SK-N-SH treated with all-trans-retinoic acid at 6 μM for 48 hours (cell line): ENCODE results near the gene SORL1-AS1.

Source experiments
- ATAC-seq: fragments of 200-7000 bp; cut with Tn5 transposase; 3 replicates; pipeline ENCODE4 v1.9.1; 2020; ENCODE audit warnings: mild to moderate bottlenecking, moderate library complexity
- ARNTL ChIP-seq: fragments of 450-650 bp; formaldehyde crosslinking; IDR thresholded peaks from 2 replicates; pipeline ENCODE4 v1.5.0; 2020; ENCODE audit warnings: low read depth, mild to moderate bottlenecking, moderate library complexity, borderline replicate concordance
- BACH2 ChIP-seq: fragments of 250-450 bp; sonication (Bioruptor Pico); IDR thresholded peaks from 2 replicates; pipeline ENCODE4 v1.9.0; 2021; ENCODE audit warnings: mild to moderate bottlenecking, borderline replicate concordance
- CREB5 ChIP-seq: fragments of 250-450 bp; sonication (Bioruptor Pico); IDR thresholded peaks from 2 replicates; pipeline ENCODE4 v1.5.1; 2020; ENCODE audit warnings: low read depth, mild to moderate bottlenecking, moderate library complexity
- CSDC2 ChIP-seq: fragments of 250-450 bp; sonication (Bioruptor Pico); IDR thresholded peaks from 2 replicates; pipeline ENCODE4 v1.5.0; 2020; ENCODE audit warnings: mild to moderate bottlenecking, moderate library complexity
- ESRRG ChIP-seq: fragments of 250-450 bp; sonication (Bioruptor Pico); IDR thresholded peaks from 2 replicates; pipeline ENCODE4 v1.6.1; 2021; ENCODE audit warnings: mild to moderate bottlenecking
- GLIS3 ChIP-seq: fragments of 250-450 bp; sonication (Bioruptor Pico); IDR thresholded peaks from 2 replicates; pipeline ENCODE4 v1.5.0; 2020; ENCODE audit warnings: mild to moderate bottlenecking, moderate library complexity
- ISL1 ChIP-seq: fragments of 250-450 bp; sonication (Bioruptor Pico); IDR thresholded peaks from 2 replicates; pipeline ENCODE4 v2.1.2; 2022; ENCODE audit warnings: mild to moderate bottlenecking, moderate library complexity
- OSR1 ChIP-seq: fragments of 250-450 bp; sonication (Bioruptor Pico); IDR thresholded peaks from 2 replicates; pipeline ENCODE4 v1.8.0; 2022; ENCODE audit warnings: moderate library complexity, mild to moderate bottlenecking, inconsistent platforms
- PPARA ChIP-seq: fragments of 250-450 bp; sonication (Bioruptor Pico); IDR thresholded peaks from 2 replicates; pipeline ENCODE4 v1.5.0; 2020; ENCODE audit warnings: mild to moderate bottlenecking, borderline replicate concordance
- RARB ChIP-seq: fragments of 250-450 bp; sonication (Bioruptor Pico); IDR thresholded peaks from 2 replicates; pipeline ENCODE4 v1.8.0; 2021; ENCODE audit warnings: mild to moderate bottlenecking, moderate library complexity
- SNAI2 ChIP-seq: fragments of 250-450 bp; sonication (Bioruptor Pico); IDR thresholded peaks from 2 replicates; pipeline ENCODE4 v1.5.0; 2020; ENCODE audit warnings: mild to moderate bottlenecking, moderate library complexity
- TCF4 ChIP-seq: fragments of 250-450 bp; sonication (Bioruptor Pico); IDR thresholded peaks from 2 replicates; pipeline ENCODE4 v1.8.0; 2021; ENCODE audit warnings: mild to moderate bottlenecking, moderate library complexity, borderline replicate concordance
- TOX ChIP-seq: fragments of 250-450 bp; sonication (Bioruptor Pico); IDR thresholded peaks from 2 replicates; pipeline ENCODE4 v1.8.0; 2021; ENCODE audit warnings: mild to moderate bottlenecking, moderate library complexity, borderline replicate concordance
- TSHZ2 ChIP-seq: fragments of 250-450 bp; sonication (Bioruptor Pico); IDR thresholded peaks from 2 replicates; pipeline ENCODE4 v1.5.0; 2020; ENCODE audit warnings: mild to moderate bottlenecking, moderate library complexity
- ZC3H10 ChIP-seq: fragments of 250-450 bp; sonication (Bioruptor Pico); IDR thresholded peaks from 2 replicates; pipeline ENCODE4 v1.5.1; 2021; ENCODE audit warnings: mild to moderate bottlenecking, moderate library complexity
- ZFP3 ChIP-seq: fragments of 250-450 bp; sonication (Bioruptor Pico); IDR thresholded peaks from 2 replicates; pipeline ENCODE4 v1.5.0; 2020; ENCODE audit warnings: mild to moderate bottlenecking, moderate library complexity
- ZFP30 ChIP-seq: fragments of 450-650 bp; formaldehyde crosslinking; IDR thresholded peaks from 2 replicates; pipeline ENCODE4 v1.5.0; 2022; ENCODE audit warnings: mild to moderate bottlenecking, moderate library complexity
- ZNF565 ChIP-seq: fragments of 450-650 bp; formaldehyde crosslinking; conservative IDR thresholded peaks from 2 replicates; pipeline ENCODE4 v1.5.0; 2020; ENCODE audit warnings: low read depth, mild to moderate bottlenecking, moderate library complexity
- ZNF70 ChIP-seq: fragments of 450-650 bp; formaldehyde crosslinking; IDR thresholded peaks from 2 replicates; pipeline ENCODE4 v1.5.0; 2020; ENCODE audit warnings: mild to moderate bottlenecking, moderate library complexity
- ZNF8 ChIP-seq: fragments of 450-650 bp; formaldehyde crosslinking; IDR thresholded peaks from 2 replicates; pipeline ENCODE4 v1.5.0; 2020; ENCODE audit warnings: mild to moderate bottlenecking, moderate library complexity
- TF ChIP-seq, protein P1 (sequence below): fragments of 250-450 bp; sonication (Bioruptor Pico); IDR thresholded peaks from 2 replicates; pipeline ENCODE4 v1.8.0; 2020; ENCODE audit warnings: mild to moderate bottlenecking, moderate library complexity, borderline replicate concordance
- TF ChIP-seq, protein P2 (sequence below): fragments of 250-450 bp; sonication (Bioruptor Pico); IDR thresholded peaks from 2 replicates; pipeline ENCODE4 v1.5.1; 2021; ENCODE audit warnings: mild to moderate bottlenecking, moderate library complexity
- TF ChIP-seq, protein P3 (sequence below): fragments of 250-450 bp; sonication (Bioruptor Pico); IDR thresholded peaks from 2 replicates; pipeline ENCODE4 v1.8.0; 2021; ENCODE audit warnings: low read depth, mild to moderate bottlenecking, moderate library complexity, borderline replicate concordance

Gene SORL1-AS1

DNA sequence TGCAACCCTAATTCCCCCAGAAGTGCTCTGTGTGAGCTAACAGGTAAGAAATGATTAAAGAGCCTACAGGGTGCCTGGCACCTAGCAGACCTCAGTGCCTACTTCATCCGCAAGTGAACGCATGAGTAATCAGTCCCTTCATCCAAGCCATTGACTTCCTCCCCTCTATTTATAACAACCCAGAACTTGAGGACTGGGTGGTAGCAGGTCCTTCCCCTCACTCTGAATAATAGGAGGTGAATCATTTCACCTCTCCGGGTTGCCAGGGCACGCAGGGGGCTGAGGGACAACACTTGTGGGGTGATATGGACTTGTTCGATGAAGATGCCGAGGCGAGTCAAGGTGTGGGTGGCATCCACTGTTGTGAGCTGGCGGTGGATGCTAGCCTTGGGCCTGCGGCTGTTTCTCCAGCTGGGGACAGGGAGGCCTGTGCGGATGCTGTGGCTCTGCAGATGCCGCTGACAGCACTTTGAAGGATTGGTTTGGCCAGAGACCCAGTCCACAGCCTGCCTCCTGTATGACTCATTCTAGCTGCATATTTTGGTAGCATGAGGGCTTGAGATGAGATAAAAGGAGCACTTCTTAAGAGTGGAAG lies 11.7 kb upstream of the SORL1-AS1 start:
- peak; percentile 90 for ATAC-seq
- TF ChIP-seq BACH2 (CRISPR knock-in tag), result no peak
- no peak for TF ChIP-seq RARB (CRISPR knock-in tag)
- no peak for TF ChIP-seq ZNF565 (CRISPR knock-in tag)
- TF ChIP-seq TCF4 (CRISPR knock-in tag), result peak; percentile 82
- no peak for TF ChIP-seq ARNTL (CRISPR knock-in tag)
- TF ChIP-seq SNAI2 (CRISPR knock-in tag), result no peak
- TF ChIP-seq, protein P1, sequence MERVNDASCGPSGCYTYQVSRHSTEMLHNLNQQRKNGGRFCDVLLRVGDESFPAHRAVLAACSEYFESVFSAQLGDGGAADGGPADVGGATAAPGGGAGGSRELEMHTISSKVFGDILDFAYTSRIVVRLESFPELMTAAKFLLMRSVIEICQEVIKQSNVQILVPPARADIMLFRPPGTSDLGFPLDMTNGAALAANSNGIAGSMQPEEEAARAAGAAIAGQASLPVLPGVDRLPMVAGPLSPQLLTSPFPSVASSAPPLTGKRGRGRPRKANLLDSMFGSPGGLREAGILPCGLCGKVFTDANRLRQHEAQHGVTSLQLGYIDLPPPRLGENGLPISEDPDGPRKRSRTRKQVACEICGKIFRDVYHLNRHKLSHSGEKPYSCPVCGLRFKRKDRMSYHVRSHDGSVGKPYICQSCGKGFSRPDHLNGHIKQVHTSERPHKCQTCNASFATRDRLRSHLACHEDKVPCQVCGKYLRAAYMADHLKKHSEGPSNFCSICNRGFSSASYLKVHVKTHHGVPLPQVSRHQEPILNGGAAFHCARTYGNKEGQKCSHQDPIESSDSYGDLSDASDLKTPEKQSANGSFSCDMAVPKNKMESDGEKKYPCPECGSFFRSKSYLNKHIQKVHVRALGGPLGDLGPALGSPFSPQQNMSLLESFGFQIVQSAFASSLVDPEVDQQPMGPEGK (CRISPR knock-in tag), result no peak
- no peak for TF ChIP-seq ZNF8
- TF ChIP-seq ESRRG (CRISPR knock-in tag), result no peak
- TF ChIP-seq, protein P2, sequence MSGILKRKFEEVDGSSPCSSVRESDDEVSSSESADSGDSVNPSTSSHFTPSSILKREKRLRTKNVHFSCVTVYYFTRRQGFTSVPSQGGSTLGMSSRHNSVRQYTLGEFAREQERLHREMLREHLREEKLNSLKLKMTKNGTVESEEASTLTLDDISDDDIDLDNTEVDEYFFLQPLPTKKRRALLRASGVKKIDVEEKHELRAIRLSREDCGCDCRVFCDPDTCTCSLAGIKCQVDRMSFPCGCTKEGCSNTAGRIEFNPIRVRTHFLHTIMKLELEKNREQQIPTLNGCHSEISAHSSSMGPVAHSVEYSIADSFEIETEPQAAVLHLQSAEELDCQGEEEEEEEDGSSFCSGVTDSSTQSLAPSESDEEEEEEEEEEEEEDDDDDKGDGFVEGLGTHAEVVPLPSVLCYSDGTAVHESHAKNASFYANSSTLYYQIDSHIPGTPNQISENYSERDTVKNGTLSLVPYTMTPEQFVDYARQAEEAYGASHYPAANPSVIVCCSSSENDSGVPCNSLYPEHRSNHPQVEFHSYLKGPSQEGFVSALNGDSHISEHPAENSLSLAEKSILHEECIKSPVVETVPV, result no peak
- TF ChIP-seq CSDC2 (CRISPR knock-in tag), result no peak
- TF ChIP-seq TOX (CRISPR knock-in tag), result no peak
- TF ChIP-seq ZFP30 (CRISPR knock-in tag), result no peak
- TF ChIP-seq, protein P3, sequence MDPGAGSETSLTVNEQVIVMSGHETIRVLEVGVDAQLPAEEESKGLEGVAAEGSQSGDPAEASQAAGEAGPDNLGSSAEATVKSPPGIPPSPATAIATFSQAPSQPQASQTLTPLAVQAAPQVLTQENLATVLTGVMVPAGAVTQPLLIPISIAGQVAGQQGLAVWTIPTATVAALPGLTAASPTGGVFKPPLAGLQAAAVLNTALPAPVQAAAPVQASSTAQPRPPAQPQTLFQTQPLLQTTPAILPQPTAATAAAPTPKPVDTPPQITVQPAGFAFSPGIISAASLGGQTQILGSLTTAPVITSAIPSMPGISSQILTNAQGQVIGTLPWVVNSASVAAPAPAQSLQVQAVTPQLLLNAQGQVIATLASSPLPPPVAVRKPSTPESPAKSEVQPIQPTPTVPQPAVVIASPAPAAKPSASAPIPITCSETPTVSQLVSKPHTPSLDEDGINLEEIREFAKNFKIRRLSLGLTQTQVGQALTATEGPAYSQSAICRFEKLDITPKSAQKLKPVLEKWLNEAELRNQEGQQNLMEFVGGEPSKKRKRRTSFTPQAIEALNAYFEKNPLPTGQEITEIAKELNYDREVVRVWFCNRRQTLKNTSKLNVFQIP (CRISPR knock-in tag), result no peak
- 0 out of 2 replicates have a peak, but pooled peaks have one; percentile 19 for TF ChIP-seq GLIS3
- peak; percentile 34 for TF ChIP-seq ISL1 (CRISPR knock-in tag)
- peak; percentile 84; the same call in 1 of the 2 replicates for TF ChIP-seq TSHZ2
- TF ChIP-seq OSR1 (CRISPR knock-in tag), result no peak
- TF ChIP-seq ZNF70 (CRISPR knock-in tag), result no peak
- TF ChIP-seq ZFP3 (CRISPR knock-in tag), result 0 out of 2 replicates have a peak, but pooled peaks have one; percentile 20
- TF ChIP-seq ZC3H10 (CRISPR knock-in tag), result no peak
- TF ChIP-seq CREB5 (CRISPR knock-in tag), result no peak
- TF ChIP-seq PPARA, result no peak

- no peak for TF ChIP-seq CSDC2 (CRISPR knock-in tag)
- TF ChIP-seq ZNF8, result no peak
- no peak for TF ChIP-seq ZNF70 (CRISPR knock-in tag)
- no peak for TF ChIP-seq CREB5 (CRISPR knock-in tag)
- TF ChIP-seq, protein P2, result no peak
- no peak for TF ChIP-seq RARB (CRISPR knock-in tag)
- TF ChIP-seq ZFP30 (CRISPR knock-in tag), result no peak
- no peak for TF ChIP-seq ZNF565 (CRISPR knock-in tag)
- no peak for TF ChIP-seq ARNTL (CRISPR knock-in tag)
- no peak for TF ChIP-seq ZFP3 (CRISPR knock-in tag)
- no peak for TF ChIP-seq ISL1 (CRISPR knock-in tag)
- TF ChIP-seq PPARA, result no peak
- TF ChIP-seq ZC3H10 (CRISPR knock-in tag), result no peak
- TF ChIP-seq, all 23 proteins: peak for 0
- no peak for ATAC-seq
Measured at GRCh38 chr11:121463689-121464335, 11.0 kb upstream of the SORL1-AS1 start.
